Pancreas (tissue), 10 donors: Measurements from ENCODE around the gene RAB15. TPM values are rescaled to one million over a fixed set of nuclear protein-coding genes. Genes with fewer than 3 reads are reported as not detected.

Source experiments
- ATAC-seq, 4 donors: fragments of 200-7000 bp; cut with Tn5 transposase; one replicate each; pipeline versions ENCODE4 v1.8.0 to v1.9.1; 2020; ENCODE audit warnings: mild to moderate bottlenecking in 4 of 4, moderate library complexity in 4 of 4
- DNase-seq, 6 donors: peaks; one replicate each; pipeline ENCODE4 v3.0.0-alpha.2; 2020
- FAIRE-seq: peaks from 2 replicates; lab custom pipeline; 2012; peaks lifted over from hg19 to GRCh38; lab: Jason Lieb, UNC
- H3K27ac ChIP-seq, 4 donors: fragments of 200-600 bp; sonication (generic); 1 replicate in 3 of 4; 2 replicates in 1 of 4; pipeline versions ENCODE4 v1.5.0 to v1.8.0; 2020
- H3K27me3 ChIP-seq, 4 donors: fragments of 200-600 bp; one replicate each; pipeline ENCODE4 v1.8.0; 2021
- H3K36me3 ChIP-seq, 3 donors: fragments of 200-600 bp; sonication (generic) in 1 of 3; one replicate each; pipeline versions ENCODE4 v1.5.0 to v1.8.0; 2020 to 2021
- H3K4me1 ChIP-seq, 3 donors: fragments of 200-600 bp; one replicate each; pipeline ENCODE4 v1.8.0; 2021
- H3K4me3 ChIP-seq, 4 donors: fragments of 200-600 bp; sonication (generic) in 2 of 4; one replicate each; pipeline versions ENCODE4 v1.5.0 to v1.8.0; 2020 to 2021
- H3K9me3 ChIP-seq, 4 donors: fragments of 200-600 bp; one replicate each; pipeline ENCODE4 v1.8.0; 2021
- CTCF ChIP-seq, 4 donors: fragments of 200-600 bp; sonication (generic) in 3 of 4; IDR thresholded peaks; one replicate each; pipeline versions ENCODE4 v1.5.0 to v1.8.0; 2021; ENCODE audit warnings: antibody characterized with exemption in 4 of 4
- WGBS, 2 donors: extraction: QIAGEN DNeasy Blood & Tissue Kit; methylation state at CpG; one replicate each; pipeline ENCODE4 v1.1.7; 2013; 5-methylcytosine and 5-hydroxymethylcytosine counted together
- intact Hi-C, 3 donors: fragments of 100-400 bp; cut with DNase I; formaldehyde crosslinking; loops; one replicate each; pipeline versions ENCODE4 v1.11.1 to v1.14.2; 2022
- polyA plus RNA-seq, 2 donors: library from polyadenylated mRNA; stranded (reverse); fragments of 200-250 nt; gene quantifications; one replicate each; pipeline ENCODE4 v1.2.3, GENCODE V29; 2013
- total RNA-seq, 6 donors: library from RNA; stranded (reverse); fragmentation: NEBNext Ultra II Directional in 4 of 6; extraction: Animal tissue kit (Norgen Biotek cat#: 25700) in 4 of 6; gene quantifications; one replicate each; pipeline versions ENCODE4 v1.2.1 to v1.2.4, GENCODE V29; 2021 to 2023
- donor health status: healthy with polysubstance abuse.
- donor health status: DM: no; HTN: no; CAD: no; lungs with moderate emphysema.
- donor health status: DM: no; HTN: no; CAD: no.
- donor health status: control.
- donor health status: control.
- donor health status: Bipolar disorder and iron deficiency.
- donor health status: DM: yes; HTN: yes; CAD: no.
- donor health status: DM: no; HTN: no; CAD: no.
- donor health status: DM: no; HTN: no; CAD: no.
- donor health status: DM: yes; HTN: yes; CAD: no.

Gene RAB15
- total and polyA plus RNA-seq, 8 donors, result 4.6 to 18.8 (median 7.1) TPM

GRCh38 chr14:65012353-65012752 lies 40.2 kb upstream of the RAB15 start:
- Histone ChIP-seq H3K36me3 (peaks cover 0 to 9% (median 0%) of the 10 kb centered on the region in 3 donors), H3K9me3 (no peaks in the 10 kb centered on the region), H3K27ac (no peak overlapping the region), H3K4me3 (no peak overlapping the region), H3K27me3 (no peaks in the 10 kb centered on the region), H3K4me1 (no peaks in the 10 kb centered on the region)
- WGBS, 2 donors, result 63 to 66% methylated on average over 4 of the region's 4 CpGs
- ATAC-seq, result peak in 1 of 4 donors; percentile 53
- no peak for DNase-seq
- FAIRE-seq, result no peak
- no peak for TF ChIP-seq CTCF (IDR thresholded peaks at IDR 0.05)
- intact Hi-C loops, result no loop called here

- intact Hi-C loops, result no loop called here
- no peak for ATAC-seq
- Histone ChIP-seq H3K27me3 (no peaks in the 10 kb centered on the region), H3K36me3 (peaks cover 0 to 9% (median 0%) of the 10 kb centered on the region in 3 donors), H3K27ac (no peak overlapping the region), H3K9me3 (no peaks in the 10 kb centered on the region), H3K4me3 (no peak overlapping the region), H3K4me1 (no peaks in the 10 kb centered on the region)
- FAIRE-seq, result no peak
- DNase-seq, result no peak
- 85 to 91% methylated on average over 10 of the region's 10 CpGs for WGBS, 2 donors
- TF ChIP-seq CTCF (IDR thresholded peaks at IDR 0.05), result no peak
Measured at GRCh38 chr14:65011538-65011937, 39.4 kb upstream of the RAB15 start.

- intact Hi-C loops, result no loop called here
- Histone ChIP-seq H3K4me1 (no peaks in the 10 kb centered on the region), H3K4me3 (no peak overlapping the region), H3K27me3 (no peaks in the 10 kb centered on the region), H3K27ac (no peak overlapping the region), H3K36me3 (no peaks in the 10 kb centered on the region), H3K9me3 (no peaks in the 10 kb centered on the region)
- WGBS, 2 donors, result 83 to 93% methylated on average over 5 of the region's 5 CpGs
- no peak for TF ChIP-seq CTCF (IDR thresholded peaks at IDR 0.05)
- FAIRE-seq, result no peak
- no peak for ATAC-seq
- no peak for DNase-seq
Measured at GRCh38 chr14:65010211-65010931, 38.2 kb upstream of the RAB15 start.

- TF ChIP-seq CTCF (IDR thresholded peaks at IDR 0.05), result no peak
- FAIRE-seq (no peak), DNase-seq (no peak), ATAC-seq (no peak)
- H3K27me3 ChIP-seq, result no peaks in the 10 kb centered on the region
- no peaks in the 10 kb centered on the region for H3K36me3 ChIP-seq
- no peak overlapping the region for H3K27ac ChIP-seq
- no peak overlapping the region for H3K4me3 ChIP-seq
- intact Hi-C loops, result no loop called here
- H3K4me1 ChIP-seq, result no peaks in the 10 kb centered on the region
- WGBS, 2 donors, result 94 to 100% methylated on average over 1 of the region's 1 CpG
- H3K9me3 ChIP-seq, result no peaks in the 10 kb centered on the region
Measured at GRCh38 chr14:65007202-65007601, 35.1 kb upstream of the RAB15 start.

GRCh38 chr14:65006261-65006721 lies 34.2 kb upstream of the RAB15 start:
- Histone ChIP-seq H3K9me3 (no peaks in the 10 kb centered on the region), H3K4me1 (no peaks in the 10 kb centered on the region), H3K27ac (no peak overlapping the region), H3K27me3 (no peaks in the 10 kb centered on the region), H3K4me3 (no peak overlapping the region), H3K36me3 (no peaks in the 10 kb centered on the region)
- TF ChIP-seq CTCF (IDR thresholded peaks at IDR 0.05), result no peak
- DNase-seq, result no peak
- FAIRE-seq, result no peak
- intact Hi-C loops, result no loop called here
- no peak for ATAC-seq
- 92 to 97% methylated on average over 6 of the region's 6 CpGs for WGBS, 2 donors
